IPS DF 19.7 (cell line): ENCODE results near the gene WWP2.
"Not testable (repeated sequence)": the region's sequence is repeated elsewhere in the genome, so short reads cannot be mapped to it uniquely, and the experiment has no call there.

Experiments
- DNase-seq: peaks from one replicate; pipeline ENCODE4 v3.0.0-alpha.2; 2013; ENCODE audit warnings: low read depth, low spot score

WWP2 gene

DNA sequence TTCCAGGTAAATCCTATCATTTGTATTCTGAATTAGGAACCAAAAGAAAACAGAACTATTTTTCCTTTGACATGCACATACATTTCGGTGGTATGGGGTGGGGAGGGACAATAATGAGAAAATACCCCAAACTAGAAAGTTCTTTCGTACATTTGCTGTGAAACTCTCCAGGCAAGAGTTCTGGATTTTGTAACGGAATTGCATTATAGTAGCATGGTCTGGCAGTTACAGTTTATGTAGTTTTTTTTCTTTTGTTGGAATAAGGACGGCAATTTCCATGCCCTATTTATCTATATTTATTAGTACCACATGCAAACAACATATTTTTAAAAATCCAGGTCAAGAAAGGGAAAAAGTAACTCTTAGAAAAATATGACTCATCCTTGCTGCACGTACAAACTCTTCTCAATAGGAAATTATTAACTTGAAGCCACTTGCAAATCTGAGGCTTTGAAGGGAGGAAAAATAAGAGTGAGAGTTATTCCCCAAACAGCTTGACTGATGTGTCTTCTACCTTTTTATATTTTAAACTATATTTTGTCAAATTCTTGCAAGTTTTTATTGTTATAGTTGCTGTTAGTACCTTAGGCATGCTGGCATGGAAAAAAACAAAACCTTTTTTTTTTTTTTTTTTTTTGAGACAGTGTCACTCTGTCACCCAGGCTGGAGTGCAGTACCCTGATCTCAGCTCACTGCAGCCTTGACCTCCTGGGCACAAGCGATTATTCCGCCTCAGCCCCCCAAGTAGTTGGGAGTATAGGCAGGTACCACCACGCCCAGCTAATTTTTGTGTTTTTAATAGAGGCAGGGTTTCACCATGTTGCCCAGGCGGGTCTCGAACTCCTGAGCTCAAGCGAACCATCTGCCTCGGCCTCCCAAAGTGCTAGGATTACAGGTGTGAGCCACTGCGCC lies 69.3 kb downstream of the WWP2 start:
- no peak for DNase-seq

DNA sequence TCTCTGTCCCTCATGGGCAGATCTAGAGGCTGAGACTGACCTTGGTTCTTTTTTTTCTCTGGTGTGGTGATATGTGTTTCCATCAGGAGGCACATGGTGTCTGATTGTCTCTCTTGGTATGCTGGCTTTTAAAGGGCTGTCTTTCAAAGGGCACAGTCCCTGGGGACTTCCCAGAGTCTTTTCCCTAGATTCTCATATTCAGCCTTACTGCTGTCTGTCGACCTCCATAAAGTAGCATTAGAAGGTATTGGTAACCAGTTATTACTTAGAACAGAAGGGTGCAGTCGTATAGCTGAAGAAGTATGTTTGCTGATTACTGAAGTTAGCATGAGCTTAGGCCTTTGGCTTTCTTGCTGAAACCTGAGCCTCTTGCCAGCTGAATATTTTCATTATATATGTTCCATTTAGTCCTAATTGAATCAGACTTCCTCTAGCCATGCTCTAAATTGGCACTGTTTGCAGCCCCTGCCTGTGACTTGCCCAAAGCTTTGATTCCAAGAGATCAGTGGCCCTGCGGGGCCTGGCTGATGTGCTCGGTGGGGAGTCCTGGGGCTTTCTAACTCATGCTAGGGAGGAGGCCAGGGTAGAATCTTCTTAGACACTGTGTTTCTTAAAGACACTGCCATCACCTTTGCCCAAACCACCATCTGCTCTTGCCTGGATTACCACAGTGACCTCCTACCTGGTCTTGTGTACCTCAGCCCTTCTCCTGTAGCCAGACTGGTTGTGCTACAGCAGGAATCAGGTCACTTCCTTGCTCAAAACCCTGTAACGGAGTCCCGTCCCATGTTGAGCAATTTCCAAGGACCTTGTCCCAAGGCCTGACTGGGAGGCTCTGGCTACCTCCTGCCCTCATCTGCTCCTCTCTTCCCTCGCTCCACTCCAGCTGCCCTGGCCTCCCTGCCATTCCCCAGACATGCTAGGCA lies 71.5 kb downstream of the WWP2 start:
- no peak for DNase-seq

DNA sequence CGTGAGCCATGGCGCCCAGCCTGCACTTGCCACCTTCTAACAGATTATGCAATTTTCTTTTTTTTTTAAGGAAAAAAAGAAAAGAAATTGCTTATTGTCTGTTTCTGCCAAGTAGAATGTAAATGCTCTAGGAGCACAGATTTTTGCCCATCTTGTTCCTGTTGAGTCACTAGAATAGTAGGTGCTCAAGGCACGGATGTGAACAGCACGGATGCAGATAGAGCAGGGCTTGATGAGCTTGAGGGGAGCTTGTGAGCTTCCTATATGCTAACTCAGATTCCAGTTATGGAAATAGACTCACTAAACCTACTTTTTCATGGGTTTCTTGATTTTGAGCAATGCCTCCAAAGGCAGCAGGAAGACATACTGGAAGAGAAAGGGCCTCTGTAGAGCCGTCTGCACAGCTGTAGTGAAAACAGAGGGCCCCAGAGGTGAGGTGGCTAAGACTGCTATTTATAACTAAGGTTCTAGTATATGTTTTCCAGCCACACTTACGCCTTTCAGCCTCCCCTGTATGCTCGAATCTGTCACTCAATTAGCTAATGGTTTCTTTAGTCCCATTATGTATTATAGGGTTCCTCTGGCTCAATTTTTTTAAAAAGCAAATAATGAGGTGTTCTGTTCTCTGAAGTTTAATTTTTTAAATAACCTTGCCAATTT lies 72.8 kb downstream of the WWP2 start:
- DNase-seq: no peak

DNA sequence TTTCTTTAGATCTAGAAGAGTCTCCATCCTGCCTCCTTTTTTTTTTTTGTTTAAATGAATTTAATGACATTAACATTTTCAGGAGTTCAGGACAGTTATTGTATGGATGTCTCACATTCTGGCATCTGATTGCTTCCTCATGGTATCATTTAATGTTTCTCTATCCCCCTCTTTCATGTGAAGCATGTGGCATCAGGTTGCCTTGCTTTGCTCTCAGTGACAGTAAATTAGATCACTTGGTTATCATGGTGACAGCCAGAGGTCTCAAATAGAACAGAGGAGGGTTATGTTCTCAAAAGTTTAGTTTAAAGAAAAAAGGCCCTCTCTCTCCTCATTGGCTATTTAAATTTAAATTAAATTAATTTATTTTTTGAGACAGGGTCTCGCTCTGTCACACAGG lies 74.1 kb downstream of the WWP2 start:
- no peak for DNase-seq

DNA sequence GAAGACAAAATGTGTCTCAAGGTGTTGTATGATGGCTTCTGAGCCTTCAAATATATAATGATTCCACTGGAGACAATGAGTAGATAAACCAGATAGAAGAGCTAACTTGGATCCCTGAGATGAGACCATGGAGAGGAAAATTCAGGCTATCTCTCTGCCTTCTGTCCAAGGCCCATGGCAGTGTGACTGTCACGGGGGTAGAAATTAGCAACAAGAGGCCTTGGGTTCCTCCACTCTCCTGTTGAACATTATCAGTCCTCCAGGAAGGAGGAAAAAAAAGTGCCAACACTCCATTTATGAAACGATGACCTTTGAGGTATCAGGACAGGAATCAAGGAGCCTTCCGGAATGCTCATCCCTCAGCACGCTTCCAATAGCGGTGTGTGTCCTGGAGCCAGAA lies 75.2 kb downstream of the WWP2 start:
- DNase-seq: no peak

DNA sequence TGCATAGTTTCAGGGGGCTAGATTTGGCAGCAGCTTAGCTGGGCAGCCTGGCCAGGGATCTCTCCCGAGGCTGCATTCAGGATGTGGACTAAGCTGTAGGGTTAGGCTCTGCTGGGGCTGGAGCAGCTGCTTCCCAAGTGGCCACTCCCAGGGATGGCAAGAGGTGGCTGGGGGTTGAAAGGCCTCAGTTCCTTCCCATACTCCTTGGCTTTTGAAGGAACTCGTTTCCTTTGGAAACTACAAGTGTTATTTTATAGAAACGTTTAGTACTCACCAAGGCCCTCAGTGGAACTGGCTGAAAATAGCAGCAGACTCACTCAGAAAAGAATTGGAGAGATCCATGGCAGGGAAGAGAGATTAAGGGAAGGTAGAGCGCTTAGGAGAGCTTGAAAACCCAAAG lies 76.4 kb downstream of the WWP2 start:
- DNase-seq: no peak

DNA sequence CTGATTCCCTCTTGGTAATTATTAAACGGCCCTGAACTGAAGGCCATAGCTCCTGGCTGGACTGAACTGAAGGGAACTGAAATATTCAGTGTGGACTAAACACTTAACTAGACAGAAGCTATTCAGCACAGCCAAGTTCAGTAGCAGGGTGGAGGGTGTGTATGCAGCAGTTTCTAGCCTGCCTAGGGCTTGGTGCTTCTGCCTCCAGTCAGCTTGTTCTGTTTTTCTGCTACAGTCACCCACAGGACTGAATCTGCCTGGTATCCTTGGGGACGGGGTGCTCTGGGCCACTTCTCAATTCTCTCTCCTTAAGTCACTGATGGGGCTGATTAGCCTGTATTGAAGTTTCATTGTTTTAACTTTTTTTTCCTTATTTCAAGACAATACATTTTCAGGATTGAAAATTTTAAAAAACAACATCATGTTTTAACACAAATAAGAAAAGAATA lies 77.1 kb downstream of the WWP2 start:
- DNase-seq: no peak

DNA sequence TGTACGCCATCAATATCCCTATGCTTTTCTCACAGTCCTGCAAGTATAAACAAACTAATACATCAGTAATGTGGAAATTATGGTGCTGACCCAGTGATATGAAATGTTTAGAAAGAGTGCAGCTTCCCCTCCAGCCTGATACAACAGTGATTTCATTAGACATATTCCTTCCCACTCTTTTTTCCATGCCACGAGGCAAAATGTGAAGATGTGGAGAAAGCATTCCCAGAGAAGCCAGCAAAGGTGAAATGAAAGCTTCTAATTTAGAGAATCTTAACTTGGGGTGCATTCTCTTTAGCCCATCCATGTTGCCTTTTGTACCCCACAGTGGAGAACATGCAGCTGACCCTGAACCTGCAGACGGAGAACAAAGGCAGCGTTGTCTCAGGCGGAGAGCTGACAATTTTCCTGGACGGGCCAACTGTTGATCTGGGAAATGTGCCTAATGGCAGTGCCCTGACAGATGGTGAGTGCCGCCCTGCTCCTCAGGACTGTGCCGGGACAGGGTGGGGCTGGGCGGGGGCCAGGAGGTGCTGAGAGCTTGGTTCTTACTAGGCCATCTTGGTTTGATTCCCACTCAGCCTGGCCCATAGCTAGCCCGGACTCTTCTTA lies 77.8 kb downstream of the WWP2 start:
- DNase-seq: no peak

DNA sequence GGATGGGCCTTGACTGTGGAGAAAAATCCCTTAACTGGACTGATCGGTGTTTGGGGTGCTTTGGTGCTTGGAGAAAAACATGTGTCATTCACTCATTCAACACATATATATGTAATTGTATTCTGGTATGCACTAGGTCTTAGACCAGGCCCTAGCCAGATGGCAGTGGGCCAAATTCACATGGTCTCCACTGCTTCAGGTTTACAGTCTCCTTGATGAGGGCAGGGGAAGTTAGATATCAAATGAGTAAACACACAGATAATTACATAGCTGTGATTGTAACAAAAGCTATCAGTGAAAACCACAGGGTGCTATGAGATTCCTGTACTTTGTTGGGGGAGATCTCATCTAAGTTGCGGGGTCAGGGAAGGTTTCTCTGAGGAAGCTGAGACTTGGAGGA lies 78.8 kb downstream of the WWP2 start:
- DNase-seq: no peak

DNA sequence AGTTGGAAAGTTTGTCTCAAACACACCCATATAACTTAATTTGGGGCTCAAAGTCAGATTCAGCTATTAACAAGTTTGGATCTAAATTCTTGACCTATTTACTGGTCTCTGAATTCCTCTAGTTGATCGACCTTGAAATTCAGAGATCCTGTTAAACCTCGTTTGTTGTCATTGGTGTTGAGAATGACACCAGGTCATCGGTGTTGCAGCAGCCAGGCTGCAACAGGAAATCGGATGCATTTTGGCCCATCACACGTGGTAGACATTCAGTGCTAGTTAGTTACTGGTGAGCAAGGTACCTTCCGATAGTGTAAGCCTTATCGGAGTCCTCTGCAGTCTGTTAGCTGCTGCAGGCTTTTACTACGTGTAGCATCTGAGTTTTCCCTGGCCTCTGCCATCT lies 82.3 kb downstream of the WWP2 start:
- DNase-seq: no peak

DNA sequence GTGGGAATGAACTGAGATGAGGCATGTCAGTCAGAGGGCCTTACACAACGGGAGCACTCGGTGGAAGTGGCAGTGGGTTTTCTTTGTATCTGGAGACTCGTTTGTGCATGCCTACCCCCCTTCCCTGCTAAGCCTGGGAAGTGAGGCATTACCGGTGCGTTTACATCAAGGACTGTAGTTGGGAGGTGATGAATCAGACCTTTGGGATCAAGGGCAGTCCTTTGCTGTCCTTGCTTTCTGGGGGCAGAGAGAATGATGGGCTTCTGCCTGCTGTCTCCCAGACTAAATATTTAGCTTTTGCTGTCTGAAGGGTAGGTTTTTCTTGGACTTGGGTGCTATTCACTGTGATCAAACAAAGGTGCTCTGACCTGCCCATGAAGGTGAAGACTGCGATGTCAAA lies 83.0 kb downstream of the WWP2 start:
- no peak for DNase-seq

DNA sequence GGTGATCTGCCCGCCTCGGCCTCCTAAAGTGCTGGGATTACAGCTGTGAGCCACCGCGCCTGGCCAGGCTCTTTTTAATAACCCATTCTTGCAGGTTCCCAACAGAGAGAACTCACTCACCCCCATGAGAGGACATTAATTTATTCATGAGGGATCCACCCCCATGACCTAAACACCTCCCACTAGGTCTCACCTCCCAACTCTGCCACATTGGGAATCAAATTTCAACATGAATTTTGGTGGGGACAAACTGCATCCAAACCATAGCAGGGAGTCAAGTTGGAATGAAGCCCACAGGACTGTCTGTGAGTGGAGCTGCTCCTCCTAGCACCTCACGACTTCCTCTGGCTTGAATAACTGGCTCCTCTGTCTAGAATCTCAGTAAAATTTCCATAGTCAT lies 85.5 kb downstream of the WWP2 start:
- DNase-seq: no peak

DNA sequence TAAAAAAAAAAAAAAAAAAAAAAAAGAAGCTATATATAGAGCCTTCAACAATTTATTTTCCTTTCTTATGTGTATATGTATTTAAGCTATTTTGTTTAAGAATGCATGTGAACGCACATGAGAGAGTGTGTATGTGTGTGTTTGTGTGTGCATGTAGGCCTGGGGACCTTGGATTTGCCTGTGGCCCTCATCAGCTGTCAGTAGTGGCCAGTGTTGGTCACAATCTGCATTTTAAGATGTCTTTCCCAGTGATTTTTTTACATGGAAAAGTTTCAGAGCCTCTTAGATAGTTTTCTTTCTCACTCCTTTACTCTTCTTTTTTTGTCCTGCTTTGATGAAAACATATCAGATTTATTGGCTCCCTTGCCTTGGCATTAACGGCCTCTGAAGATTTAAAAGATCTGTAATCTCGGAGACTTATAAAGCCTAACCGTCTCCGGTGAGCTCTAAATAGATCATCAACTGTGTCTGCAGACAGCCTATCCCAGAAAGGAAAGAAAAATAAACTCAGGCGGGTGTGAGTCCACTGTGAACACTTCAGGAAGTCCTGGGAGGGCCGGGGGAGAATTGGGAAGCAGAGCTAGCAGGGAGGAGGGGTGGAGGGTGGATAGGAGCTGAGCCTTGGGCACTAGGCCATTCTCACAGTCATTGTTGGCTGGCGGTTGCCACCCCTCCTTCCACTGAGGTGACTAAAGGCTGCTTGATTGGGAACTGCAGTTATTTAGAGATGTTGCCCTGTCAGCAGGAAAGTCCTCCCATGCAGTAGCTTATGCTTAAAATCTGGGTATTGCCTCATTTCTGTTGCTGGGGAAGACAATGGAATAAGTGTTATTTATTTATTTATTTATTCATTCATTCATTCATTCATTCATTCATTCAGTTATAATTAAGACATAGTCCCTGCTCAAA lies 86.8 kb downstream of the WWP2 start:
- DNase-seq: no peak

DNA sequence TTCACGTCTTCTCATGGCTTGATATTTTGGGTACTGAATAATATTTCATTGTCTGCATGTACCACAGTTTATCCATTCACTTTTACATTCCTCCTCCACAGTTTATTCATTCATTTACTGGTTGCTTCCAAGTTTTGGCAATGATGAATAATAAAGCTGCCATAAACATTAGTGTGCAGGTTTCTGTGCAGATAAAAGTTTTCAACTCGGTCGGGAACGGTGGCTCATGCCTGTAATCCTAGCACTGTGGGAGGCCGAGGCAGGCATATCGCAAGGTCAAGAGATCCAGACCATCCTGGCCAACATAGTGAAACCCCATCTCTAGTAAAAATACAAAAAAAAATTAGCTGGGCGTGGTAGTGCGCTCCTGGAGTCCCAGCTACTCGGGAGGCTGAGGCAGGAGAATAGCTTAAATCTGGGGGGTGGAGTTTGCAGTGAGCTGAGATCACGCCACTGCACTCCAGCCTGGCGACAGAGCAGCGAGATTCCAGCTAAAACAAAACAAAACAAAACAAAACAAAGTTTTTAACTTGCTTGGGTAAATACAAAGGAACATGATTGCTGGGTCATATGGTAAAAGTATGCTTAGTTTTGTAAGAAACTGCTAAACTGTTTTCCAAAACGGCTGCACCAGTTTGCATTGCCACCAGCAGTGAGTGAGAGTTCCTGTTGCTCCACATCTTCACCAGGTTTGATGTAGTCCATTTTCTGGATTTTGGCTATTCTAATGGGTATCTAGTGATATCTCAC lies 89.5 kb downstream of the WWP2 start:
- DNase-seq: no peak

DNA sequence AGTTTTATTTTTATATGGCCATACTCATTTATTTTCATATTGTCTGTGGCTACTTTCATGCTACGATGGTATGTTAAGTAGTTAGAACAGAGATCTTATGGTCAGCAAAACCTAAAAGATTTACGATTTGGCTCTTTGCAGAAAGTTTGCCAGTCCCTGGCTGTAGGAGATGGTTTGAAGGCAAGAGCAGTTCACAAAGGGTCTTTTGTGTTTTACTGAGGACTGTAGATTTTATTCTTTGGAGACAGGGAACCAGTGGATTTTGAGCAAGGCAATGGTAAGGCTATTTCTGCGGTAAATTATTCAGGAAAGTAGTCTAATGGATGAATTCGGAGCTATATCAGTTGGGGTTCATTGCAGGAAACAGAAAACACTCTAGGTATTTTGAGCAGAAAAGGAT lies 90.7 kb downstream of the WWP2 start:
- no peak for DNase-seq

DNA sequence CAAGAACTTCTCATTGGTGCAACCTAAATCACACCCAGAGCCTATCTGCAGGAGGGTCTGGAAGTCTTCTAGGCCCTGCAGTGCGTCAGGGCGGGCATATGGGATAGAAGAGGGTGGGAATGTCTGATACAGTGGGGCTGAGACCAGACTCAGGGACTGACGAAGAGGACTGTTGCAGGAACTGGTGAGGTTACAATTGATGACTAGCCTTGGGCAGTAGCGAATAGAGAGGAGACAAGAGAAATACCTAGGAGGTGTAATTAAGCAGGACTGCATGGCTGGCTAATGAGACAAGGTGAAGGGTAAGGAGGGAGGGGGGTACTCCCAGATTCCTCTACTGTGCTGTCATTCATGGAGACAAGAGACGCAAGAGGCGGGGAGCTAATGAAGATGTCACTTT lies 91.3 kb downstream of the WWP2 start:
- DNase-seq: no peak

DNA sequence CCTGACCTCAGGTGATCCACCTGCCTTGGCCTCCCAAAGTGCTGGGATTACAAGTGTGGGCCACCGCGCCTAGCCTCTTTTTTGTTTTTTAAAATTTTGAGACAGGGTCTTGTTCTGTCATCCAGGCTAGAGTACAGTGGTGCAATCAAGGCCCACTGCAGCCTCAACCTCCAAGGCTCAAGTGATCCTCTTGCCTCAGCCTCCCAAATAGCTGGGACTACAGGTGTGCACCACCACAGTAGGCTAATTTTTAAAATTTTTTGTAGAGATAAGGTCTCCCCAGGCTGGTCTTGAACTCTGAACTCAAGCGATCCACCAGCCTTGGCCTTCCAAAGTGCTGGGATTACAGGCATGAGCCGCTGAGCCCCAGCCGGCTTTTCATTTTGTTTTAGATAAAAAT lies 92.6 kb downstream of the WWP2 start:
- not testable (repeated sequence) for DNase-seq

DNA sequence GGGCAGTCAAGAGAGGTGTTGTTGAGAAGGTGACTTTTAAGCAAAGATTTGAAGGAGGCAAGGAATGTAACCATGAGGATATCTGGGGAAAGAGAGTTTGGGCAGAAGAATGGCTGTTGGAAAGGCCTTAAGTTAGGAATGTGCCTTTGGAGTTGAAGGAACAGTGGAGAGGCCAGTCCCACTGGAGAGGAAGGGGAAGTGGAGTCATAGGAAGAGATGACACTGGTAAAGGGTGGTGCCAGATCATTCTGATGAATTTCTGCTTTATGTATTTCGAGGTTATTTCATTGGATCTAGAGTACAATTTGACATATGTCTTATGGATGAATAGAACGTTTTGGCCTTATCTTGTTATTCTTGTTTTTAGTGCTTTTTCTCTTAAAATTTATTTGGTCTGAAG lies 93.5 kb downstream of the WWP2 start:
- DNase-seq: no peak

DNA sequence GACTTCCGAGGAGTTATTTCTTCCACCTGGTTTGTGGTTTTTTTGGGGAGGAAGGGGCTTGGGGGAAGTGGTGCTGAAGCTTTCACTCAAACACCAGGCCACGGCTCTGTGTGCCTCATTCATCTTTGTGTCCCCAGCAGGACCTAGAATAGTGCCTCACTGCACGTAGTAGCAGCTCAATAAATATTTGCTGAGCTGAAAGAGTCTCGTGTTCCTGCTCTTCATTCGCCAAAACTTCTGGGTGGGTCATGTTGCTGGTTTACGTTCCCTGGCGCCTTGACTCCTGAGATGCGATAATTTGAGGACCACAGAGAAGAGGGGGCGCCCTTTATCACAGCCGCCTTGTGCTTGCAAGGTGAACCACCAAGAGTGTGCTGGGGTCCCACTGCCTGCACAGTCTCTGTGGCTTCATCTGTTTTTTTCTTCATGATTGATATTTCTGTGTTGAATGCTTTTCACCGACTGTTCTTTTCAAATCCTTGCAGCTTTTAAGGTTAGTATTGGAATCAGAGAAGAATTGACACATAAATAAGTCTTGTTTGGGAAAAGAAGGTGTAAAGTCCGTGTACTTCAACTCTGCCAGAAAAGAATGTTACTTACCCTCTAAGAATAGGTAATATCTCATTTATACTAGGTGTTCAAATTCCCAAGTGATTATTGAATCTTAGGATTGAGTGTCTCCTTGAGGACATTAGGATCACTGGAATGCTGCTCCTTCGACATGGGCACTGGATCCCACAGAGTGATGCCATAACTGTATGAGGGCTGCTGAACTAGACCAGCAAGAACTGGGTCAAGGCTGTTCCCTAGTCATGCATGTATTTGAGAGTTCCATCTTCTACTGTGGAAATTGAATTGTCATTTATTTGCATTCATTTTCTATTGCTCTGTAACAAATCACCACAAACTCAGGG lies 96.3 kb downstream of the WWP2 start:
- DNase-seq: no peak
